Hematopoietic multipotent progenitor cell treated with erythropoietin and hydrocortisone succinate and interleukin-3 and kit ligand, for 6 days (in vitro differentiated cells): ENCODE results near the gene PEG3.

ENCODE experiments used
- DNase-seq: peaks from one replicate; pipeline ENCODE4 v3.0.0-alpha.2; 2015

The PEG3 gene

DNA sequence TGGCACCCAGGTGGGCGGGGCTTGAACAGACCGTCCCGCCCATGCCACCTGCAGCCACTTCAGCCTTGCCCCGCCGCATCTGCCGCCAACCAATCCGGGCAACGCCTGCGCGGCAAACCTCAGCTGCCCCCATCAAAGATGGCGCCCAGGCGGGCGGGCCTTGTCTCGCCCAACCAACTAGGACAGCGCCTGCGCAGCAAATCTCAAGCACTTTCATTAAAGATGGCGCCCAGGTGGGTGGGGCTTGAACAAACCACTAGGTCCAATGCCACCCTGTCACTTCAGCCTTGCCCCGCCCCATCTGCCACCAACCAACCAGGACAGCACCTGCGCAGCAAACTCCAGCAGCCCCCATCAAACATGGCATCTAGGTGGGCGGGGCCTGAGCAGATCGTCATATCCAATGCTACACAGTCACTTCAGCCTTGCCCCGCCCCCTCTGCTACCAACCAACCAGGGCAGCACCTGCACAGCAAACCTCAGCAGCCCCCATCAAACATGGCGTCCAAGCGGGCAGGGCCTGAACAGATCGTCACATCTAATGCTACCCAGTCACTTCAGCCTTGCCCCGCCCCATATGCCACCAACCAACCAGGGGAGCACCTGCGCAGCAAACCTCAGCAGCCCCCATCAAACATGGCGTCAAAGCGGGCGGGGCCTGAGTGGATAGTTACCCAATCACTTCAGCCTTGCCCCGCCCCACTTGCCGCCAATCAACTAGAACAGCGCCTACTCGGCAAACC is 1.4 kb downstream of the PEG3 start:
- DNase-seq: peak; percentile 80

DNA sequence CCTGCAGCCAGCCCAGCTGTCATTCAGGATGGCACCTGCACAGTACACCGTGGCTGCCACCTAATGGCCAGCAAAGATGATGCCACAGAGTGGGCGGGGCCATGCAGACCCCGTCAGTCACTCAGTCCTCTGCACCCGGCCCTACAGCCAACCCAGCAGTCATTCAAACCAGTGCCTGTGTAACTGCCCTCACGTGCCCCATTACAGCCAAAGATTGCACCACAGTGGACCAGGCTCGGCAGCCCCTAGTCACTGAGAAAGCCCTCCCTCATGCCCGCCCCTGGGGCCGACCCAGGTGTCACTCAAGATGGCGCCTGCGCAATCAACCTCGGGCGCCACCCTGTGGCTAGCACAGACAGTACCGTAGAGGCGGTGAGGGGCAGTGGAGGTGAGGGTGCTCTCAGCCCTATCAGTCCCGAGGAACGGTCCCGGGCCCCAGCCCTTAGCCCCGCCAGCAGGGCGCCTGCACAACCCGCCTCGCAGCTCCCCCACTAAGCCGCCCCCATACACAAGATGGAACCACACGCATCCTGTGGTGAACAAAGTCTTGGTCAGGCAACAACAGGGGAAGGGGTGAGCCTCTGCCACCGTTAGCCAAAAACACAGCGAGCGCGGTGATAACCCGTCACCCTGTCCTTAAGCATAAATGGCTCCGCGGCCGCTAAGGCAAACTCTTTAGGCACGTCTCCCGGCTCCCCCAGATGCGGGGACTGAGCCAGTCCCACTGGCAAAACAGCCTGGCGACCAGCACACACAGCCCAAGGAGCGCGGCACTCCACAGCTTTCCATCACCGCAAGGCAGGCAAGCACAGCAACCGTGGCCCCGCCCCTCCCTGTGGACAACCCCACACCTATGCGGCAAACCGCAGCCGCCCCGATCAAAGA is 2.3 kb downstream of the PEG3 start:
- peak; percentile 63 for DNase-seq

- peak; percentile 61 for DNase-seq
Observed at GRCh38 chr19:56837492-56838023, 3.0 kb downstream of the PEG3 start.

GRCh38 chr19:56837004-56837403 is 3.5 kb downstream of the PEG3 start:
- DNase-seq: peak; percentile 25

- no peak for DNase-seq
Observed at GRCh38 chr19:56836059-56836458, 4.5 kb downstream of the PEG3 start.

DNA sequence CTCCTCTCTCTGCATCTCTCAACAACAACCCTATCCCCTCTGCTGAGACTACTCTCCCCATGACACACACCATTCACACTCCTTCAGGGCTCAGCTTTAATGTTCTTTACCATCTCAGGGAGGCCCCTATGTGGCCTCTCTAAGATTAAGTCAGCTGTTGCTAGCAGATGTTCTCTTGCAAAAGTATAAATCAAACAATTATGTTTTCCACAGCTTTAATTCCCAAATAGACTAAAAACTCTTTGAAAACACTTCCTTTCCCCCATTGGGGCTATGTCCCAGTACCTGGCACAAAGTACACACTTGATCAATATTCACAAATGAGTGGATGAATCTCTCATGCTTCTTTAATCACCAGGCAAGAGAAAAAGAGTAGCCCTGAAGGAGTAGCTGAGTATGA is 5.1 kb downstream of the PEG3 start:
- DNase-seq: no peak

- DNase-seq: no peak
Observed at GRCh38 chr19:56834564-56835375, 5.8 kb downstream of the PEG3 start.

DNA sequence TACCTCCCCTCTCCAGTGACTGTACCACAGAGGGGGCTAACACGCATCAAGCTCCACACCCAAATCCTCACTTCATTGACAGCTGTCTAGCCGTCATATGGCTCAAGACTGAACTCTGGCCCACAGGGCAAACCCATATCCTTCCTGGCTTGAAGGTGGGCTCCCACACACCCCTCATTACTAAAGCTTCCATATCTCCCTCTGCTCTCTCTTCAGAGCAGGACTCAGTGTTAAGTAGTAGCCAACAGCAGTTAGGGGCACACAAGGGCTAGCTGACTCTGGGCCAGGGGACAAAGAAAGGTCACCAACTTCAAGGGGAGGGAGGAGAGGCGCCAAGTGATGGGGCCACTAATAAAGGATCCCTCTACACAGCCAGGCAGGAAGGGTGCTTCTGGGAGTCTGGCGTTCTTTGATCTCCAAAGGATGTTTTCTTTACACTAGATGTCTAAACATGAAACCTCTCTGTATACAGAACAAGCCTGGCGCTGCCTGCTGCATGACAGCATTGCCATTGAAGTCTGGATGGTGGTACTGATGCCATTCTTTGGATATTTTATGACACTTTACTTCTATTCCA is 8.1 kb downstream of the PEG3 start:
- DNase-seq: no peak

DNA sequence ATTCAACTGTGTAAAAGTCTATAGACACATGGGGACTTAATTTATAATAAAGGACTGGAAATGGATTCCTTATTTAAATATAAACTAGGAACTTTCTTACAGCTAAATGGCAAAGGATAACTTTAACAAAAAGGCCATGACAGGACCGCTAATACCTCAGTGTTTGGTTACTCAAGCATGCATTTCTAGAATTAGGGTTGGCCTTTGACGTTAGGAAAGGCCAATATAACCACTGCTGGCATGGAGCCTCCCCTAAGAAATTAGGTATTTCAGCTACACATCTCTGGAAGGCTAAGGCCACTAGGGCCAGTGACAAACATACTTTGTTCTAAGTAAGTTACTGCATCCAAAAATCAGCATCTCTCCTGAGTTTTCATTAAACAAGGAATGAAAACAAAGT is 9.3 kb downstream of the PEG3 start:
- no peak for DNase-seq

GRCh38 chr19:56829596-56829995 is 10.9 kb downstream of the PEG3 start:
- DNase-seq: no peak

DNA sequence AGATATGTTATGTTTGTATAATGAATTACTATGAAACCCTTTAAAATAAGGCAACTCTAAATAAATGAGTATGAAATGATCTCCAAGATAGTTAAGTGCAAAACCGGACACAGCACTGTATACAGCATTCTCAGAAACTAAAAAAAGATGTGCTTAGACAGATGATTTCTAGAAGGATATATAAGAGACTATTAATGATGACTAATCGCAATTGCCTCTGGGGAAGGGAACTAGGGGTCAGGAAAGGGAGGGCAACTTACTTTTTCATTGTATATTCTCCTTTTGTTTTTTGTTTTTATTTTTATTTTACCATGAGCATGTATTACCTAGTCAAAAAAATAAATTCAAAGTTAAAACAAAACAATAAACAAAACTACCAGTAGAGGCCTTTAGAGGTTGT is 12.8 kb downstream of the PEG3 start:
- no peak for DNase-seq

GRCh38 chr19:56823956-56824355 is 16.6 kb downstream of the PEG3 start:
- DNase-seq: no peak

DNA sequence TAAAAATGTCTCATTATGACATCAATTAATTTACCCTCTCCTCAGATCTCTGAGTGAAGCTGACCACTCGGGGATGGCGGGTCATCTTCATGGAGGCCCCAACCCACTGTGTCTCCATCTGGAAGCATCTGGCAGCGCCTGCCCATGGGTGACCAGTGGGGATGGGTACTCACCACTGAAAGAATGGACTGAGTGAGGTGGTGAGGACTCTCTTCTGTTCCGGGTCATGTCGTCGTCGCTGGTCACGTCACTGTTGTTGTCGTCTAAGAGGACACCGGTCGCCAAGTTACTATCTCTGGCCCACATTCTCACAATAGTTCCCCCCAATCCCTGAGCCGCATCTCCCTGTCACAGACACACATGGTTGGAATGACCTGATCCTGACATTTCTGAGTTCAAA is 17.1 kb downstream of the PEG3 start:
- DNase-seq: no peak

DNA sequence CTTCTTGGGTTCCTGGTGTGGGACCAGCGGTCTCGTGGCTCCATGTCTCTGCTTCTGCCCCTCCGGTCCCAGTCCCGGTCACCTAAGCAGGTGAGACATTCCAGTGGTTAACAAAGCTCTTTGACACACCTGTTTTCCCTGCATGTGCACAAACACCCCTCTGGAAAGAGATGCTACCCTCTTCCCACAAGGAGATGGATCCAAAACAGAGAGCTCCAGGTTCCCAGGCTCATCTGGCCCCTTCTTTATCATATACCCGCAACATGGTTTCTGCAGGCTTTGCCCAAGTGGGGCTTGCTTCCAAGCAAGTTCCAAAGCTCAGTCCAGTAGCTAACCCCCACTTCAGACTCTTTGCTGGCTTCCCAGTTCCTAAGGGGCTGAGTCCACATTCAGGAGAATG is 17.8 kb downstream of the PEG3 start:
- no peak for DNase-seq

DNA sequence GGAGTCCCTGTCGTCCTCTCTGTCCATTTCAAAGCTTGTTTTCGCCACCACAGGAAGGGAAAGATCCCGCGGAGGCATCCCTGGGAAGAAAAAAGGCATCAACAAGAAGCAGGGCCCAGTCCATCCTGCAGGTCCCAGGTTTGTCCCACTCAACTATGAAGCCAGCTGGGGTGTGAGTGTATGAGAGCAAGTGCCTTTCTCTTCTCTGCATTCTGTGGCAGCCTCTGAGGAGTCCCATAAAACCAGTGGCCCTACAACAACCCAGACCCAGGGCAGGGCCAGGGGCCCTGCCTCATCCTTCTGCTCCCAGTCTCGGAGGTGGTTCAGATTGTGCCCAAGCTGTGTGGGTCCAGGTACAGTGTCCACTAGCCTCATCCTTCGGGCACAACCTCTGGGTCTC is 18.9 kb downstream of the PEG3 start:
- DNase-seq: no peak

DNA sequence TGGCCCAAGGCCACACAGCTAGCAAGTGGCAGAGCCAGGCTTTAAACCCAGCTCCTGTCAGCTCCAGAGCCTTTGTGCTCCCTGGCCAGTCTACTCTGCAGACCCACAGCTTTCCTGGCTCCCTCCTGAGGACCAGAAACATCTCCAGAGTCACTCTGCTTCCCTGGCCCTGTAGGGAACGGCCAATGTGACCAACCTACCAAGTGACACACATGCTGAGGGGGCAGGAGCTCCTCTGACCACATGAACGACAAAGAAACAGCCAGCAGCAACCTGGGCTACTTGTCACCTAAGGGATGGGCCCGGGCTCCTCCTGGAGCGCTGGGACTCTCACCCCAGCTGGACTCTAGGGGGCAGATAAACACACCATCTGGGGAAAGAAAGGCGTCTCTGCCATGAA is 19.3 kb downstream of the PEG3 start:
- DNase-seq: no peak

- DNase-seq: no peak
Observed at GRCh38 chr19:56819166-56819565, 21.4 kb downstream of the PEG3 start.

DNA sequence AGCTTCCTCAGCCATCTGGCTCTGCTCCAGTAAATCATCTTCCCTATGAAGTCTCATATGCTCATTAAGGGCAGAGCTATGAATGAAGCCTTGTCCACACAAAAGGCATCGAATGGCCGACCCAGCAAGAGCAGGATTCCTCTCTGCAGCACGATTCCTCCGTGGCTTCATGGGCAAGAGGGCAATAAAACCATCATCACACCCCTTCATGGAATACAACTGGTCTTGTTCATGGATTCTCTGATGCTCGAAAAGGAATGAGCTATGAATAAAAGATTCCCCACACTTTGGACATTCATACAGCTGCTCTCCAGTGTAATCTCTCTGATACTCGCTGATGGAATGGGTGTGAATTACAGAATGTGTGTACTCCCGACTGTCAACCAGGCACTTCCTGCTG is 25.9 kb downstream of the PEG3 start:
- DNase-seq: no peak

GRCh38 chr19:56813531-56813930 is 27.0 kb downstream of the PEG3 start:
- no peak for DNase-seq

GRCh38 chr19:56811480-56811879 is 29.0 kb downstream of the PEG3 start:
- no peak for DNase-seq

- no peak for DNase-seq
Observed at GRCh38 chr19:56810260-56810659, 30.3 kb downstream of the PEG3 start.

- no peak for DNase-seq
Observed at GRCh38 chr19:56808717-56809392, 31.7 kb downstream of the PEG3 start.
